Measurements from ENCODE around the gene FMN1. TPM values are rescaled to one million over a fixed set of nuclear protein-coding genes. Genes with fewer than 3 reads are reported as not detected.

FMN1 gene
- total RNA-seq, 1 experiment from 2014 or later = 0.37 TPM

DNA sequence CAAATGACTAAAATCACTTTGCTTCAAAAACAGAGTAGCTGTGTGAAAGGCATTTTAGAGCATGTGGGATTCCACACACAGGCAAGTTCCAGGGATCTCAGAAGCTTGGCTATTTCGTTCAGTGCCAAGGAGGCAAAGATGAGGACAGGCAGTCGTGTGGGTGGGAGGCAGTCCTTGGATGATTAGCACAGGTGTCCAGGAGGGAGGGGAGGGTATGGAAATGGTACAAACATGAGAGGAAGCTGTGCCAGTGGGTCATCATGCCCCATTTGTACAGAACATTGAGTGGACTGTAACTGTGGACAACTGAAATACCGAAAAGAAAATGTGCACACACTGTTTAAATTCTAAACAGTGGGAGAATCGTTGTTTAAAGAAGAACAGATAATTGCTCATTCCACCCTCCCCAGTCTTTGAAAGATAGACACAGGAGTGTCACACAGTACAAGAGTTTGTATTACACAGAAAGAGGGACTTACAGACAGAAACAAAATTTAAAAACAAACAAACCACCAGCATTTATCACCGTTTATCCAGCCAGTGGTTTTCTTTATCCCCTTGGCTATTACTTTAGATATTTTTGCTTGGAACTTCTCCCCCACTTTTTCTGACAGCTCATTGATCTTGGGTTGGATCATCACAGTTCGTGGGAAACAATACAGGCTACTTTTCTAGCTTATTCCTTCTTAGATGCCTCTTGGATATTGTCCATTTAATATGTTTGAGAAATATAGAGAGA lies 353.8 kb downstream of the FMN1 start:
- intact Hi-C loops (cut with micrococcal nuclease; ENCODE audit: unreplicated experiment) = loop anchor here (5.0 kb wide), 1 partner anchor 97 kb away; no protein-coding TSS in a partner anchor
- TF ChIP-seq, protein P1, sequence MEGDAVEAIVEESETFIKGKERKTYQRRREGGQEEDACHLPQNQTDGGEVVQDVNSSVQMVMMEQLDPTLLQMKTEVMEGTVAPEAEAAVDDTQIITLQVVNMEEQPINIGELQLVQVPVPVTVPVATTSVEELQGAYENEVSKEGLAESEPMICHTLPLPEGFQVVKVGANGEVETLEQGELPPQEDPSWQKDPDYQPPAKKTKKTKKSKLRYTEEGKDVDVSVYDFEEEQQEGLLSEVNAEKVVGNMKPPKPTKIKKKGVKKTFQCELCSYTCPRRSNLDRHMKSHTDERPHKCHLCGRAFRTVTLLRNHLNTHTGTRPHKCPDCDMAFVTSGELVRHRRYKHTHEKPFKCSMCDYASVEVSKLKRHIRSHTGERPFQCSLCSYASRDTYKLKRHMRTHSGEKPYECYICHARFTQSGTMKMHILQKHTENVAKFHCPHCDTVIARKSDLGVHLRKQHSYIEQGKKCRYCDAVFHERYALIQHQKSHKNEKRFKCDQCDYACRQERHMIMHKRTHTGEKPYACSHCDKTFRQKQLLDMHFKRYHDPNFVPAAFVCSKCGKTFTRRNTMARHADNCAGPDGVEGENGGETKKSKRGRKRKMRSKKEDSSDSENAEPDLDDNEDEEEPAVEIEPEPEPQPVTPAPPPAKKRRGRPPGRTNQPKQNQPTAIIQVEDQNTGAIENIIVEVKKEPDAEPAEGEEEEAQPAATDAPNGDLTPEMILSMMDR (conservative IDR thresholded peaks at IDR 0.05; ENCODE audit: low read depth, low read length) = no peak
- TF ChIP-seq EZH2 (IDR thresholded peaks at IDR 0.05; ENCODE audit: borderline replicate concordance, low read depth, low read length, poor library complexity, severe bottlenecking) = no peak
- Histone ChIP-seq H3K4me1 (ENCODE audit: insufficient read depth, low read length, poor library complexity, severe bottlenecking) (peaks cover 6% of the 10 kb centered on the region), H3K36me3 (ENCODE audit: insufficient read depth, low read length, poor library complexity, severe bottlenecking) (no peaks in the 10 kb centered on the region), H3K27ac (ENCODE audit: low read depth, low read length, poor library complexity, severe bottlenecking) (no peak overlapping the region), H3K27me3 (replicated peaks; ENCODE audit: insufficient read depth, low read depth, low read length, poor library complexity) (peaks cover 14% of the 10 kb centered on the region), H3K9me3 (ENCODE audit: low read depth, low read length, poor library complexity, severe bottlenecking) (no peaks in the 10 kb centered on the region), H3K4me3 (ENCODE audit: low read depth, low read length, poor library complexity, severe bottlenecking) (no peak overlapping the region)
- CTCF ChIA-PET = no interaction called here
- POLR2A ChIA-PET (ENCODE audit: low non-redundant PET) = no interaction called here
- BruUV-seq (replicated peaks) = no TSS peak
- no peak for DNase-seq (ENCODE audit: low spot score)

DNA sequence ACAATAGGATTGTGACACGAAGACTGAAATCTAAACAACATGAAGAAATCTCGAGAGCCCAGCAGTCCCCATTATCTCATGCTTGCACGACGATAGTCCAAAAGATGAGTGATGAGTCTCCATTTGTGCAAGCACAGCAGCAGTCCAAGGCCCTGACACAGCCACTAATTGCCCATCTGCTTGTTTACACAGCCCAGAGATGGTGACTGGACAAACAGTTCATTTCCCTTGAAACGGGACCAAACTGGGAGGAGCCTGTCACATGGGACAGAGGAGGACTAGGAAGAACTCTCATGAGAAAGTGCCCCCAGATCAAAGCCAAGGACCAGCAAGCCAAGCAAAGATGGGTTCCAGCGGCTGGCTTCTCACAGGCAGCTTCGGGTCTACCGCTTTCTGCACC lies 355.7 kb downstream of the FMN1 start:
- H3K27ac ChIP-seq (ENCODE audit: low read depth, low read length, poor library complexity, severe bottlenecking) = no peak overlapping the region

DNA sequence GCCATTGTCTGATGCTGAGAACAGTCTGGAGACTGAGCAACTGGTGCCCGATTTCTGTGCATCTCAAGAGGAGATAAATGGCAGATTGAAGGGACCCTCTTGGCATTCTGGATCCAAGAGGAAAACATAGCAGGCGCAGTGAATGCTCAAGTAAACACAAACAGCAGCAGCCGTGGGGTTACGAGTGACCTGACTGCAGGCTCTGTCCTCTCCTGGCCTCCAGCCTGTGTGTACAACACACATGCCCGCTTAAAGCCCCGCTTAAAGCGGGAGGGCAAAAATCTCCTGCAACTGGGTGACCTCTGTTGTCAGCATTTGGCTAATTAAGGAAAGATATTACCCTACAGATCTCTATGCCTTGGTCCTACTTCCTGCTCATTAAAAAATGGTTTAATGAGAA lies 356.2 kb downstream of the FMN1 start:
- BruUV-seq (replicated peaks) = no TSS peak

More for the DNA sequence above, 355.7 kb downstream of the FMN1 start:
- CTCF ChIA-PET = no interaction called here
- H3K9me3 ChIP-seq (ENCODE audit: low read depth, low read length, poor library complexity, severe bottlenecking) = no peaks in the 10 kb centered on the region
- peaks cover 18% of the 10 kb centered on the region for H3K27me3 ChIP-seq (replicated peaks; ENCODE audit: insufficient read depth, low read depth, low read length, poor library complexity)
- intact Hi-C loops (cut with micrococcal nuclease; ENCODE audit: unreplicated experiment) = no loop called here
- no peak overlapping the region for H3K4me3 ChIP-seq (ENCODE audit: low read depth, low read length, poor library complexity, severe bottlenecking)
- POLR2A ChIA-PET (ENCODE audit: low non-redundant PET) = no interaction called here
- H3K4me1 ChIP-seq (ENCODE audit: insufficient read depth, low read length, poor library complexity, severe bottlenecking) = peaks cover 6% of the 10 kb centered on the region
- TF ChIP-seq, protein P1 (conservative IDR thresholded peaks at IDR 0.05; ENCODE audit: low read depth, low read length) = no peak
- TF ChIP-seq EZH2 (IDR thresholded peaks at IDR 0.05; ENCODE audit: borderline replicate concordance, low read depth, low read length, poor library complexity, severe bottlenecking) = no peak
- DNase-seq (ENCODE audit: low spot score) = no peak
- H3K36me3 ChIP-seq (ENCODE audit: insufficient read depth, low read length, poor library complexity, severe bottlenecking) = no peaks in the 10 kb centered on the region
- BruUV-seq (replicated peaks) = no TSS peak

More for the DNA sequence above, 356.2 kb downstream of the FMN1 start:
- Histone ChIP-seq H3K4me3 (ENCODE audit: low read depth, low read length, poor library complexity, severe bottlenecking) (no peak overlapping the region), H3K27me3 (replicated peaks; ENCODE audit: insufficient read depth, low read depth, low read length, poor library complexity) (peaks cover 18% of the 10 kb centered on the region), H3K9me3 (ENCODE audit: low read depth, low read length, poor library complexity, severe bottlenecking) (no peaks in the 10 kb centered on the region), H3K36me3 (ENCODE audit: insufficient read depth, low read length, poor library complexity, severe bottlenecking) (no peaks in the 10 kb centered on the region), H3K4me1 (ENCODE audit: insufficient read depth, low read length, poor library complexity, severe bottlenecking) (peaks cover 3% of the 10 kb centered on the region), H3K27ac (ENCODE audit: low read depth, low read length, poor library complexity, severe bottlenecking) (no peak overlapping the region)
- CTCF ChIA-PET = no interaction called here
- POLR2A ChIA-PET (ENCODE audit: low non-redundant PET) = no interaction called here
- TF ChIP-seq, protein P1 (conservative IDR thresholded peaks at IDR 0.05; ENCODE audit: low read depth, low read length) = no peak
- no peak for TF ChIP-seq EZH2 (IDR thresholded peaks at IDR 0.05; ENCODE audit: borderline replicate concordance, low read depth, low read length, poor library complexity, severe bottlenecking)
- intact Hi-C loops (cut with micrococcal nuclease; ENCODE audit: unreplicated experiment) = no loop called here
- no peak for DNase-seq (ENCODE audit: low spot score)

All from A673 (cell line).